ENCODE measurements around the gene MAB21L3.

GRCh38 chr1:116169898-116170297, 58.7 kb downstream of the MAB21L3 start:
- TF ChIP-seq POLR2A (IDR thresholded peaks at IDR 0.05) (no peak), EP300 (IDR thresholded peaks at IDR 0.05) (no peak), CTCF (IDR thresholded peaks at IDR 0.05) (no peak)
